ENCODE measurements around the gene SH3PXD2A. TPM values are rescaled to one million over a fixed set of nuclear protein-coding genes. Genes with fewer than 3 reads are reported as not detected.

Gene SH3PXD2A
- total and polyA plus RNA-seq, 2 donors (not counting 1 experiment from before 2014, with no cell fraction given): 3.2 to 33.5 TPM

- Histone ChIP-seq H3K9ac (ENCODE audit: low read length) (no peak overlapping the region), H3K27me3 (replicated peaks in 1 of 4; ENCODE audit: control extremely low read depth in 1 of 4, control insufficient read depth in 3 of 4, insufficient read depth in 4 of 4, low read length in 3 of 4) (no peaks in the 10 kb centered on the region), H3K4me2 (replicated peaks; ENCODE audit: low read depth, low read length, poor library complexity, severe bottlenecking) (no peak overlapping the region), H3K4me3 (ENCODE audit: control extremely low read depth in 1 of 5, extremely low read depth in 1 of 5, insufficient read depth in 1 of 5, low read depth in 2 of 5, low read length in 4 of 5) (no peak overlapping the region), H3K4me1 (ENCODE audit: control insufficient read depth in 2 of 2, insufficient read depth in 2 of 2, low read length in 2 of 2) (peaks cover 8 to 14% of the 10 kb centered on the region in 2 donors), H3K9me3 (ENCODE audit: control extremely low read depth in 1 of 3, control insufficient read depth in 2 of 3, insufficient read depth in 1 of 3, low read length in 2 of 3) (peaks cover 0 to 3% (median 2%) of the 10 kb centered on the region in 3 donors), H3K27ac (ENCODE audit: low read length in 2 of 2) (no peak overlapping the region), H2AFZ (ENCODE audit: insufficient read depth, low read depth, low read length, poor library complexity, severe bottlenecking) (no peak overlapping the region), H3K36me3 (replicated peaks in 1 of 2; ENCODE audit: control extremely low read depth in 1 of 2, control insufficient read depth in 1 of 2, extremely low read depth in 1 of 2, insufficient read depth in 2 of 2, low read length in 1 of 2) (peaks cover 0 to 6% of the 10 kb centered on the region in 2 experiments), H3K79me2 (ENCODE audit: control insufficient read depth, insufficient read depth, low read length) (peaks cover 29% of the 10 kb centered on the region), H4K20me1 (ENCODE audit: control insufficient read depth, insufficient read depth, low read length, poor library complexity, severe bottlenecking) (no peaks in the 10 kb centered on the region)
- intact Hi-C loops (cut with micrococcal nuclease): no loop called here
- no peak for ATAC-seq (ENCODE audit: low read depth)
- DNase-seq: no peak
- Mint-ChIP-seq H3K4me1 (peaks cover 12% of the 10 kb centered on the region), H3K27ac (no peak overlapping the region), H3K27me3 (no peaks in the 10 kb centered on the region), H3K9me3 (ENCODE audit: insufficient read depth) (peaks cover 3% of the 10 kb centered on the region), H3K4me3 (no peak overlapping the region)
- ChIA-PET CTCF (interaction anchor here (2.0 kb wide), 1 partner anchor 29 kb away, joined by 8 read pairs; no protein-coding TSS in a partner anchor), POLR2A (no interaction called here)
- no peak for TF ChIP-seq EZH2 (IDR thresholded peaks at IDR 0.05; ENCODE audit: borderline replicate concordance, insufficient read depth, low read depth, low read length, poor library complexity, severe bottlenecking)
- TF ChIP-seq CTCF (IDR thresholded peaks at IDR 0.05): no peak
- 95% methylated on average over 4 of the region's 4 CpGs for WGBS (ENCODE audit: insufficient coverage)
Measured at GRCh38 chr10:103658049-103658577, 197.3 kb downstream of the SH3PXD2A start.

- H3K4me2 ChIP-seq (replicated peaks; ENCODE audit: low read depth, low read length, poor library complexity, severe bottlenecking): no peak overlapping the region
- intact Hi-C loops (cut with micrococcal nuclease): no loop called here
- H3K27ac Mint-ChIP-seq: no peak overlapping the region
- no peak overlapping the region for H3K4me3 Mint-ChIP-seq
- peaks cover 8 to 14% of the 10 kb centered on the region in 2 donors for H3K4me1 ChIP-seq (ENCODE audit: control insufficient read depth in 2 of 2, insufficient read depth in 2 of 2, low read length in 2 of 2)
- peaks cover 0 to 6% of the 10 kb centered on the region in 2 experiments for H3K36me3 ChIP-seq (replicated peaks in 1 of 2; ENCODE audit: control extremely low read depth in 1 of 2, control insufficient read depth in 1 of 2, extremely low read depth in 1 of 2, insufficient read depth in 2 of 2, low read length in 1 of 2)
- TF ChIP-seq EZH2 (IDR thresholded peaks at IDR 0.05; ENCODE audit: borderline replicate concordance, insufficient read depth, low read depth, low read length, poor library complexity, severe bottlenecking): no peak
- no peak overlapping the region for H3K9ac ChIP-seq (ENCODE audit: low read length)
- CTCF ChIA-PET: interaction anchor here (0.7 to 1.3 kb wide), 3 partner anchors 30 to 70 kb away, joined by 3 to 6 read pairs (median 3); no protein-coding TSS in a partner anchor
- peaks cover 12% of the 10 kb centered on the region for H3K4me1 Mint-ChIP-seq
- H3K9me3 Mint-ChIP-seq (ENCODE audit: insufficient read depth): peaks cover 3% of the 10 kb centered on the region
- H3K27me3 ChIP-seq (replicated peaks in 1 of 4; ENCODE audit: control extremely low read depth in 1 of 4, control insufficient read depth in 3 of 4, insufficient read depth in 4 of 4, low read length in 3 of 4): no peaks in the 10 kb centered on the region
- H3K27ac ChIP-seq (ENCODE audit: low read length in 2 of 2): no peak overlapping the region
- DNase-seq (no peak), ATAC-seq (ENCODE audit: low read depth) (no peak)
- H3K79me2 ChIP-seq (ENCODE audit: control insufficient read depth, insufficient read depth, low read length): peaks cover 31% of the 10 kb centered on the region
- H3K27me3 Mint-ChIP-seq: no peaks in the 10 kb centered on the region
- POLR2A ChIA-PET: no interaction called here
- H2AFZ ChIP-seq (ENCODE audit: insufficient read depth, low read depth, low read length, poor library complexity, severe bottlenecking): no peak overlapping the region
- WGBS (ENCODE audit: insufficient coverage): 57% methylated on average over 1 of the region's 4 CpGs
- H3K4me3 ChIP-seq (ENCODE audit: control extremely low read depth in 1 of 5, extremely low read depth in 1 of 5, insufficient read depth in 1 of 5, low read depth in 2 of 5, low read length in 4 of 5): no peak overlapping the region
- H4K20me1 ChIP-seq (ENCODE audit: control insufficient read depth, insufficient read depth, low read length, poor library complexity, severe bottlenecking): no peaks in the 10 kb centered on the region
- H3K9me3 ChIP-seq (ENCODE audit: control extremely low read depth in 1 of 3, control insufficient read depth in 2 of 3, insufficient read depth in 1 of 3, low read length in 2 of 3): peaks cover 0 to 3% (median 2%) of the 10 kb centered on the region in 3 donors
Measured at GRCh38 chr10:103657061-103657591, 198.2 kb downstream of the SH3PXD2A start.
